ENCODE measurements around the gene DAB1.

DNA sequence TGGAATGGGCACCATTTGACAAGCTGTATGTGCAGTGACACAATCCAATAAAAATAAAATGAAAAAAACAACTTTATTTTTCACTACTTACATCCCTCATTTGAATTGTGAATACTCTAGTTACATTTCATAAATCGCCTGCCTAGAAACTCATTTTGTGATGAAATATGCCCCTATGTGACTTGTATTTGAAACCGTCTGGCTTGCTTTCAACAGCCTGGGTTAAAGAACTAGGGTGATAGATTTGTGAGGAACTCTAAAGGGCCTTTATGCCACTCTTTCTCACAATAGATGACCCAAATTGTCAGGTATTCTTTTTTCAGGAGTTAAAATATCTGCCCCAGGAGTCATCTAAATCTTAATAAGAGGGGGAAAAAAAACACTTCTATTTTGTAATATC lies 137.9 kb downstream of the DAB1 start:
- no peak for TF ChIP-seq HDAC2 (IDR thresholded peaks at IDR 0.05)
- TF ChIP-seq, protein P1, sequence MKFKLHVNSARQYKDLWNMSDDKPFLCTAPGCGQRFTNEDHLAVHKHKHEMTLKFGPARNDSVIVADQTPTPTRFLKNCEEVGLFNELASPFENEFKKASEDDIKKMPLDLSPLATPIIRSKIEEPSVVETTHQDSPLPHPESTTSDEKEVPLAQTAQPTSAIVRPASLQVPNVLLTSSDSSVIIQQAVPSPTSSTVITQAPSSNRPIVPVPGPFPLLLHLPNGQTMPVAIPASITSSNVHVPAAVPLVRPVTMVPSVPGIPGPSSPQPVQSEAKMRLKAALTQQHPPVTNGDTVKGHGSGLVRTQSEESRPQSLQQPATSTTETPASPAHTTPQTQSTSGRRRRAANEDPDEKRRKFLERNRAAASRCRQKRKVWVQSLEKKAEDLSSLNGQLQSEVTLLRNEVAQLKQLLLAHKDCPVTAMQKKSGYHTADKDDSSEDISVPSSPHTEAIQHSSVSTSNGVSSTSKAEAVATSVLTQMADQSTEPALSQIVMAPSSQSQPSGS (IDR thresholded peaks at IDR 0.05; ENCODE audit: low read length), result no peak
- TF ChIP-seq, protein P2, sequence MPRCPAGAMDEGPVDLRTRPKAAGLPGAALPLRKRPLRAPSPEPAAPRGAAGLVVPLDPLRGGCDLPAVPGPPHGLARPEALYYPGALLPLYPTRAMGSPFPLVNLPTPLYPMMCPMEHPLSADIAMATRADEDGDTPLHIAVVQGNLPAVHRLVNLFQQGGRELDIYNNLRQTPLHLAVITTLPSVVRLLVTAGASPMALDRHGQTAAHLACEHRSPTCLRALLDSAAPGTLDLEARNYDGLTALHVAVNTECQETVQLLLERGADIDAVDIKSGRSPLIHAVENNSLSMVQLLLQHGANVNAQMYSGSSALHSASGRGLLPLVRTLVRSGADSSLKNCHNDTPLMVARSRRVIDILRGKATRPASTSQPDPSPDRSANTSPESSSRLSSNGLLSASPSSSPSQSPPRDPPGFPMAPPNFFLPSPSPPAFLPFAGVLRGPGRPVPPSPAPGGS (IDR thresholded peaks at IDR 0.05; ENCODE audit: borderline replicate concordance, insufficient read depth, low read depth, low read length, poor library complexity, severe bottlenecking), result no peak
- no peak for TF ChIP-seq DPF2 (IDR thresholded peaks at IDR 0.05)
- no peak for TF ChIP-seq CTCF (IDR thresholded peaks at IDR 0.05 in 2 of 3, conservative IDR thresholded peaks at IDR 0.05 in 1 of 3; ENCODE audit: control insufficient read depth in 2 of 3, extremely low read depth in 1 of 3, insufficient read depth in 1 of 3, low read depth in 3 of 3, low read length in 3 of 3)
- TF ChIP-seq SP1 (IDR thresholded peaks at IDR 0.05; ENCODE audit: low read depth, low read length), result no peak
- no peak for TF ChIP-seq POLR2A (IDR thresholded peaks at IDR 0.05; ENCODE audit: low read depth, low read length)
- TF ChIP-seq, protein P3, sequence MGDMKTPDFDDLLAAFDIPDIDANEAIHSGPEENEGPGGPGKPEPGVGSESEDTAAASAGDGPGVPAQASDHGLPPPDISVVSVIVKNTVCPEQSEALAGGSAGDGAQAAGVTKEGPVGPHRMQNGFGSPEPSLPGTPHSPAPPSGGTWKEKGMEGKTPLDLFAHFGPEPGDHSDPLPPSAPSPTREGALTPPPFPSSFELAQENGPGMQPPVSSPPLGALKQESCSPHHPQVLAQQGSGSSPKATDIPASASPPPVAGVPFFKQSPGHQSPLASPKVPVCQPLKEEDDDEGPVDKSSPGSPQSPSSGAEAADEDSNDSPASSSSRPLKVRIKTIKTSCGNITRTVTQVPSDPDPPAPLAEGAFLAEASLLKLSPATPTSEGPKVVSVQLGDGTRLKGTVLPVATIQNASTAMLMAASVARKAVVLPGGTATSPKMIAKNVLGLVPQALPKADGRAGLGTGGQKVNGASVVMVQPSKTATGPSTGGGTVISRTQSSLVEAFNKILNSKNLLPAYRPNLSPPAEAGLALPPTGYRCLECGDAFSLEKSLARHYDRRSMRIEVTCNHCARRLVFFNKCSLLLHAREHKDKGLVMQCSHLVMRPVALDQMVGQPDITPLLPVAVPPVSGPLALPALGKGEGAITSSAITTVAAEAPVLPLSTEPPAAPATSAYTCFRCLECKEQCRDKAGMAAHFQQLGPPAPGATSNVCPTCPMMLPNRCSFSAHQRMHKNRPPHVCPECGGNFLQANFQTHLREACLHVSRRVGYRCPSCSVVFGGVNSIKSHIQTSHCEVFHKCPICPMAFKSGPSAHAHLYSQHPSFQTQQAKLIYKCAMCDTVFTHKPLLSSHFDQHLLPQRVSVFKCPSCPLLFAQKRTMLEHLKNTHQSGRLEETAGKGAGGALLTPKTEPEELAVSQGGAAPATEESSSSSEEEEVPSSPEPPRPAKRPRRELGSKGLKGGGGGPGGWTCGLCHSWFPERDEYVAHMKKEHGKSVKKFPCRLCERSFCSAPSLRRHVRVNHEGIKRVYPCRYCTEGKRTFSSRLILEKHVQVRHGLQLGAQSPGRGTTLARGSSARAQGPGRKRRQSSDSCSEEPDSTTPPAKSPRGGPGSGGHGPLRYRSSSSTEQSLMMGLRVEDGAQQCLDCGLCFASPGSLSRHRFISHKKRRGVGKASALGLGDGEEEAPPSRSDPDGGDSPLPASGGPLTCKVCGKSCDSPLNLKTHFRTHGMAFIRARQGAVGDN (IDR thresholded peaks at IDR 0.05), result no peak
- no peak for TF ChIP-seq WRNIP1 (IDR thresholded peaks at IDR 0.05; ENCODE audit: borderline replicate concordance, low read depth, low read length)
- no peak for TF ChIP-seq POLR2AphosphoS5 (IDR thresholded peaks at IDR 0.05; ENCODE audit: low read length)
- no peak for TF ChIP-seq RFX5 (IDR thresholded peaks at IDR 0.05; ENCODE audit: low read depth, low read length)
- no peak for TF ChIP-seq ZSCAN29 (IDR thresholded peaks at IDR 0.05)
- TF ChIP-seq USF2 (IDR thresholded peaks at IDR 0.05; ENCODE audit: borderline replicate concordance, low read depth, low read length), result no peak
